CD4-positive, alpha-beta T cell treated with Interleukin-21 for 1 hour (primary cell): ENCODE measurements around the gene PPIG.
A peak's percentile ranks its signal among the peaks of the same experiment; 100 is the strongest.
"Not testable (repeated sequence)": the region's sequence is repeated elsewhere in the genome, so short reads cannot be mapped to it uniquely, and the experiment has no call there.

Experiments
- DNase-seq: peaks from one replicate; pipeline ENCODE4 v3.0.0-alpha.2; 2020

PPIG gene

GRCh38 chr2:169584005-169584877 is at the start of gene PPIG:
Gene PPIG (plus strand): TSS chr2:169584351. CDS start chr2:169604042, 19,691 bp downstream.
- peak; percentile 89 for DNase-seq

DNA sequence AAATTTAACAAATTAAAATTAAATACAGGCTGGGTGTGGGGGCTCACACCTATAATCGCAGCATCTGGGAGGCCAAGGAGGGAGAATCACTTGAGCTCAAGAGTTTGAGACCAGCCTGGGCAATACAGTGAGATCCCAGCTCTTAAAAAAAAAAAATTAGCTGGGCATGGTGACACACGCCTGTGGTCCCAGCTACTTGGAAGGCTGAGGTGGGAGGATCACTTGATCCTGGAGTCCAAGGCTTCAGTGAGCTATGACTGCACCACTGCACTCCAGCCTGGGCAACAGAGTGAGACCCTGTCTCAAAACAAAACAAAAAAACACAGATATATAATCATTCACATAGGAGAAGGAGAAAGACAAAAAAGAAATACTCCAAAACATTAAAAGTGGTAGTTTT is 44.7 kb upstream of the PPIG start:
- DNase-seq, result not testable (repeated sequence)

- DNase-seq, result no peak
Measured at GRCh38 chr2:169540146-169540545, 44.0 kb upstream of the PPIG start.

DNA sequence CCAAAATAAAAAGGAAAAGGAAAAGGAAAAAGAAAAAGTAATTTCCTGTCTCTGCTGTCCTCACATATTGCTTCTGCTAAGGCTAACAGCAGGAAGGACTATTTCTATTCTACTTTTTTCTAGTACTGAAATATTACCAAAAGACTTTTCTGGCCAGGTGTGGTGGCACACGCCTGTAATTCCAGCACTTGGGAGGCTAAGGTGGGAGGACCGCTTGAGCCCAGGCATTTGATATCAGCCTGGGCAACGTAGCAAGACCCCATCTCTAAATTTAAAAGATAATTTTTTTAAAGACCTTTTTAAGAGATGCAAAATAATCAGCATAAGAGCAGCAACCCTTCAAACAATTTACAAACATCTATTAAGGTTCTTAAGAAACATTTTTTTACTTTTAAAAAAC is 41.7 kb upstream of the PPIG start:
- DNase-seq, result no peak

DNA sequence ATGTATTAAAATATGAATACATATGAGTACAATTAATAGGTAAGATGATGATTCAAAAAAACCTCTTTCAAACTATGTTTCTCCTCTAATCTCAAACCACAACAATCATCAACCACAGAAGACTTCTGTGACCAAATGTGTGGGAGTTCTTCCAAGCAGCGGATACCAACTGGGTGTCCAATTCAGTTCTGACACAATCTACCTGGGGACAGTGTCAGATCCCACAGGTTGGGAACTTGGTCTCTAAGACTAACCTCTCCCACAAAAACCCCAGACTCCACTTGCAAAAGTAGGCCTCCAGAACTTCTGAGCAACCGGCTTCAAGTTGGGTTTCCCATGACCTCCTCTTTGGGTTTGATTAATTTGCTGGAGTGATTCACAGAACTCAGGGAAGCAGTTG is 37.4 kb upstream of the PPIG start:
- DNase-seq, result no peak

DNA sequence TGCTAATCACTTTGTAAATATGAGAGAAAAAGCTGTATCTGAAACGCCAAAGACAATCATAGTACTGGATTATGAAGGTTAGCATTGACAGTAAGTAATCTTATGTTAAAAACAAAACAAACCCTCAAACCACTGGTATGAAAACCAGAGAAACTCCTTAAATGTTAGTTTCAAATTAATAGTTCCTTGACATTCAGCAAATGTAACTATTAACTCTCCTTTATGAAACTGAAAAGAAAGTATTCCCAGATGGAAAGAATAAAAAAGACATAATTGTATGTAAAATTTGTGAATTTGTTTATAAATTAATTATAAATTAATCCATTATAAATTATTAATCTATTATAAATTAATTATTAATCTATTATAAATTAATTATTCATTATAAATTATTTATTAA is 22.8 kb upstream of the PPIG start:
- DNase-seq, result no peak

GRCh38 chr2:169562084-169562483 is 22.1 kb upstream of the PPIG start:
- not testable (repeated sequence) for DNase-seq

DNA sequence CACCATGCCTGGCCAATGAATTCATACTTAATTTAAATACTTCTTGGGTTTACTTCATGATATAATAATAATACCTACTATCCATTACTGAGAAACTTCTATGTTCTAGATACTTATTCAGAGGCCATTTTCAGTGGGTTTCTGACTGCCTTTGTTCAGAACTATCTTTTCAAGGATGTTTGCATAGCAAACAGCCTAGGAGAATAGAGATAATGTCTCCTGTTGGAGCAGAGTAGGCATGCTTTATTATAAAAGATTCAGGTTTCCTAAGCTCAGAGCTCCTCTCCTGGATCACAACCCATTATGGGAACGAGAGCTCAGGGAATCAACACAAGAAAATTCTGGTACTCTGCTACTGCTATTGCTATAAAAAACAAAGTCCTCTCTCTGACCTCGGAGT is 21.6 kb upstream of the PPIG start:
- DNase-seq, result no peak

GRCh38 chr2:169565686-169566085 is 18.5 kb upstream of the PPIG start:
- no peak for DNase-seq

DNA sequence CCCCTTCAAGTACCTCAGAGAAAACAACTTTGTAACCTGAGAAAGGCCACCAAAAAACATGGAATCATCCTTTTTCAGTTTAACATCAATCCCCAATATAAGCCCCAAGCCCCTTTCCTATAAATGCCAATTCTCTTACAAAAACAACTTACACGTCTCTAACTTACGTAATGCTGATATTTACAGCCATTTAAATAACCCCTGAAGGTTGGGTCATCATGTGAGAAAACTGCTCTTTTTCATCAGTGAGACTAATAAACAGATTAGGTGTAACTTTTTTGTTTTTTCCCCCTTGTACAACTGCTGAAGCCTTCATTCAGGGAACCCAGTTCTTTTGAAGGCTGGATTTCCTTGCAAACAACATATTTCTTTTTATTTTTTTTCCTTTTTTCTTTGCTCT is 14.2 kb upstream of the PPIG start:
- DNase-seq, result no peak

DNA sequence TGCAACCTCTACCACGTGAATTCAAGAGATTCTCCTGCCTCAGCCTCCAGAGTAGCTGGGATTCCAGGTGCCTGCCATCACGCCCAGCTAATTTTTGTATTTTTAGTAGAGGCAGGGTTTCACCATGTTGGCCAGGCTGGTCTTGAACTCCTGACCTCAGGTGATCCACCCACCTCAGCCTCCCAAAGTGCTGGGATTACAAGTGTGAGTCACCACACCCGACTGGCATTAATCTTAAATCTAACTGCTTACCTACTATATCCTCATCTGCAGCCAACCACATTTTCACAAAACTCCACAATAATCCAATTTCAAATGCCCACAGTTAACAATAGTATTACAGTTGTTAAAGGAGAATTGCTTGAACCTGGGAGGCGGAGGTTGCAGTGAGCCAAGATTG is 13.4 kb upstream of the PPIG start:
- DNase-seq, result not testable (repeated sequence)

DNA sequence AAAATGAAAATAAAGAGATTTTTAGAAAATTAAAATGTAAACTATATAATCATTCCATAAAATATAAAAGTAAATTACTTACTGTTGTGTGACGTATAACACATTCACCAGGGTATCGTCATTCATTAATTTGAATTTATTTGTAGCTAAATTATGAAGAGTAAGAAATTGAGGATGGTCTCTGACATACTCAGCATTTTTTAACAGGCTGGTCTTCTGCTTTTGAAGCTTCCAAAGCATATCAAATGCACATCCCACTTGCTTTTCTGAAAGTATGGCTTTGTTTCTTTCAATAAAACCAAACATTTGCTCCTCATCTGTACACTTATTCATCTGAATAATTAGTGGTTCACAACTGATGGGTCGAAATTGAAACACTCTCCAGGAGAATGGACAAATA is 12.6 kb upstream of the PPIG start:
- DNase-seq, result no peak

DNA sequence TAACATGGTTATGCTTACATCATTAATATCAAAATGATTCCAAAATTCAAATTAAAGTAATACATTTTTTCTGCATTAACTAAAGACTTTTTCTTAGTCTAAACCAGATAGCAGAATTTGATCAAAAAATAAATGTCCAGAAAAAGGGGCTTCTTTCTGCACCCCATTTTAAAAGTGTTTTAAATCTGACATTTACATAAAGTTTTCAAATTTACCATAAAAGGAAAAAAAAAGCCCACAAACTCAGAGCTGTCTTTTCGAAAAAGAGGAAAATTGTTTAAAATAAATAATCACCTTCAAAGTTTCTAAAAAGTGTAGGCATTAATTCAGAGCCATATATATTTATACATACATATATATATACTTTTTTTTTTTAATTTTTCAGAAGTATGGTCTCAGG is 12.0 kb upstream of the PPIG start:
- DNase-seq, result no peak

DNA sequence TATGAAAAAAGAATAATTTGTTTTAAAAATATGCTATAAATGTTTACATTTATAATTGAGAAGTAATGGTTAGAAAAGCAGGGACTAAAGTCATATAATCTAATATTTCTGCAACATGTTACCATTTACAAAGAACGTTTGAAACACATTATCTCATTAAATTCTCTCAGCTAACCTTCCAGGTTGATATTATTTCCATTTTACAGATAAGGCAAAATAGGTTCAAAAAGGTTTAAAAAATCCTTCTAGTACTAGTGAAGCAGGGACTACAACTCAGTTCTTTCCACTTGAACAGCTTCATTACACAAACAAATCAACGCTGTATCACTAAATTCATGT is 11.4 kb upstream of the PPIG start:
- no peak for DNase-seq

DNA sequence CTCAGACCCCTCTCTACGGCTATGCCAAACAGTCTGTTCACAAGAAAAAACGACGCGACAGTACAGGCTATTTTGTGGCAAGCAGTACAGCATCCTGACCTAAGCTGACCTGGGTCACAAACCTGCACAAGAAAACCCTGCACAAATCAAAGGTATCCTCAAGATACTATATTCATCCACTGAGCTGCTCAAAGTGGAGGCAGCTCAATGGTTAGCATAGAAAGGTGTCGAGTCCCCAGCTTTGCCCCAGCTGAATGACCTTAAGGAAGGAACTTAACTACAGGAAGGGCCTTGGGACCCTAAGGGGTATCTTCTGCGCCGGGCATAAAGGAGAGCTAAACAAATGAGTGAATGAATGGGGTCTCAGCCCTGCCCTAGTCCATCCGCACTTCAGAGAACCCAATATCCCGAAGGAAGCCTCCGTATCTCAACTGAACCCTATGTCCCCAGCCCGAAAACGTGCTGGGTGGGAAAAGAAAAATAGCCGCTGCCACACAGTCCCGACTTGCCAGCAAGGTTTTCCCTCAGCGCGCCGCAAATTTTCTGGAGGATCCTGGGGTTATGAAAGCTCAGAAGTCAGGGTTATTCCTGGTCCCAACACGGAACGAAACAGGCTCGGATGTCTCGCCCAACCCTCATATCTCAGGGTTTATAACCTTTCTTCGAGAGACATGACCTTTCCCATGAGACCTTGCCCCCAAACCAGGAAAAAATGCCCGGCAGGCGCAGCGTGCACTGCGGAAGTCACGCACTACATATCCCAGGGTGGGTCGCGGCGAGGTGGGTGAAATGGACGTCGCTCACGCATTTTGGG is 10.8 kb upstream of the PPIG start, which contains the start of gene FASTKD1:
Gene FASTKD1 (minus strand): TSS at position 706 of the 814 bp plus-strand sequence. CDS start 1,836 bp downstream, outside the sequence.
- peak; percentile 92 for DNase-seq

DNA sequence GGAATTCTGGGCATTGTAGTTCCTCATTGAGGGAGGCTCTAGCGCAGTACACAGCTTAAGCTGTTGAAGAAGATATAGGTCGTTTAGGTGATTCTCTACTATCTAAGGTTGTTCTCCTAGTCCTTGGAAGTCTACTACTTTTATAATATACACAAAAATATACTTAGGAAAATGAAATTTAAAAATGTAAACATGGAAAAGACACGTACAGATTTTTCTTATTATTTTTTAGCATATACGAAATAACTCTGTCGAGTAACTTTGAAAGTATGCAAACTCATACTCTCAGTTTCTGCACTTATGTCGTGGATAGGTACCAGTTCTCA is 10.2 kb upstream of the PPIG start:
- DNase-seq, result no peak

- not testable (repeated sequence) for DNase-seq
Measured at GRCh38 chr2:169574539-169574938, 9.6 kb upstream of the PPIG start.

GRCh38 chr2:169575264-169575663 is 8.9 kb upstream of the PPIG start:
- not testable (repeated sequence) for DNase-seq

- DNase-seq, result no peak
Measured at GRCh38 chr2:169579044-169579443, 5.1 kb upstream of the PPIG start.

- DNase-seq, result not testable (repeated sequence)
Measured at GRCh38 chr2:169582552-169583266, 1.4 kb upstream of the PPIG start.

GRCh38 chr2:169583518-169583917 is 633 bp upstream of the PPIG start:
- no peak for DNase-seq

DNA sequence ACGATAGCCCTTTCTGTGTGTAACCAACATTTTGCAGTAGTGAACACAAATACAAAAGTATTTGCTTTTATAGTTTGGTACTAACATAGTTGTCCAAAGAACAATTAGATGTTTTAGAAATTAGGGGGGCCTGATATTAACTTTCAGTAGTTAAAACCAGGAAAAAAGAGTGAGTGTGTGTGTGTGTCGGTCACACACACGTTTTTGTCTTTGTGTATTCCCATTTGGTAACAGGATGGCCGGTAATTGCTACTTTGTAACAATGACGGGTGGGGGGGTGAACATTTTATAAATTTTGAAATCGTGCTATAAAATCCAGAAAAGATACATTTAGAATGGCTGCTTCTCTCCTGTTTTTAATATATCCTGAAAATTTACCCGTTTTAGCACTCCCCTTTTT is 1.5 kb downstream of the PPIG start:
- DNase-seq, result no peak

DNA sequence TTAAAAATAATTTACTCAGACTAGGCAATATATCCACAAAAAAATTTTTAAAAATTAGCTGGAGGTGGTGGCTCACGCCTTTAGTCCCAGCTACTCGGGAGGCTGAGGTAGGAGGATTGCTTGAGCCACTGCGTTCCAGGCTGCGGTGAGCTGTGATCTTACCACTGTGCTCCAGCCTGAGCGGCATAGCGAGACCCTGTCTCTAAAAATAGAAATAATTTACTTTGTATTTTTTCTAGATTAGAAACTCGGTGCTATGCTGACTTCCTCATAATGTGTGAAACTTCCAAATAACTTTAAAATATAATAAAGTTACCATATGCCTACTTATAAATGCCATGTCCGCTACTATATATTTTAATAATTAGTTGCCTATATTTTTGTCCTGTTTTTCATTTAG is 6.7 kb downstream of the PPIG start:
- no peak for DNase-seq

DNA sequence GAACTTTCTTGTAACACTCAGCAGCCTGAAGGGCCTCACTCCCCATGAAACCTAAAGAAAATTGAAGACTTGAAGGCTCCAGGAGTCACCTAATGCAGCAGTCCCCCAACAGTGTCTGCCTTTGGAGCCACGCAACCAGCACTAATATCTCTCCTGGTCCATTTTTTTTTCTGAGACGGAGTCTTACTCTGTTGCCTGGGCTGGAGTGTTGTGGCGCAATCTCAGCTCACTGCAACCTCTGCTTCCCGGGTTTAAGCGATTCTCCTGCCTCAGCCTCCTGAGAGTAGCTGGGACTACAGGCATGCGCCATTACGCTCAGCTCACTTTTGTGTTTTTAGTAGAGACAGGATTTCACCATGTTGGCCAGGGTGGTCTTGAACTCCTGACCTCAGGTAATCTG is 12.4 kb downstream of the PPIG start:
- DNase-seq, result not testable (repeated sequence)
